Skeletal muscle cell (primary cell): ENCODE data around the gene NR1H4.

Experiments
- DNase-seq: peaks from one replicate; pipeline ENCODE4 v3.0.0-alpha.2; 2010; ENCODE audit warnings: low read depth
- H3K4me3 ChIP-seq: 2 replicates; pipeline ENCODE4 v1.5.1; 2011; ENCODE audit warnings: low read depth, mild to moderate bottlenecking, control low read depth, low read length, moderate library complexity

Gene NR1H4

DNA sequence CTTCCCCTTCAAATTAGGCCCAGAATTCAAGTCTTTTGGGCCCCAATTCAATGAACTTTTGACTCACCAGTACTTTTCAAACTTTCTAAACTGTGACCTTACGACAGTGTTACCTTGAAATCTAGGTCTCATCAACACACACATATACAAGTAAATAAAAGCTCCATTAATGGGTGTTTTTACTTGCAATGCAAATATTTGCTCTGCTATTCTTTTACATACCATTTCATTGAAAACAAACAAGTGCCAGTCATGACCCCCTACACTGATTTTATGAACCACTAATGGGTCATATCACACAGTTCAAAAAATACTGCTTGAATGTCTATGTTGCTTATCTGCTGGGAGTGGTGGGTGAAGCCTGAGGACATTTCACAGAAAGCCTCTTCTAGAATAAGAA is 9.1 kb upstream of the NR1H4 start:
- H3K4me3 ChIP-seq, result no peak overlapping the region
- DNase-seq, result no peak

DNA sequence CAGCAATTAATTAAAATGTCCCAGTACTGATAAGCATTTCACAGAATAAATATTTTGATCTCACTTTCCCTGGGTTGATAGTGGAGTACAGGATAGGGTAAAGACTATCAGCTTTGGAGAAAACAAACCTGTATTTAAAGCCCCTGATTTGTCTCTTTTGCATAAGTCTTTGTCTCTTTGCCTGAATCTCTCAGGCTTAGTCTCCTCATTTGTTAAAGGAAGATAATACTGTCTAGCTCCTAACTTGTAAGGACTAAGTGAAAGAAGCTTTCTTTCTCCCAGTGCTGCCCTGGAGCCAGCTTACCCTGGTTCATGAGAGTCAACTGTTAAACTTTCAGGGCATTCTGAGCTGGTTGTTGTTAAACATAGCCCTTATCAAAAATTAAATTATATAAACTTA is 5.5 kb upstream of the NR1H4 start:
- DNase-seq, result no peak

DNA sequence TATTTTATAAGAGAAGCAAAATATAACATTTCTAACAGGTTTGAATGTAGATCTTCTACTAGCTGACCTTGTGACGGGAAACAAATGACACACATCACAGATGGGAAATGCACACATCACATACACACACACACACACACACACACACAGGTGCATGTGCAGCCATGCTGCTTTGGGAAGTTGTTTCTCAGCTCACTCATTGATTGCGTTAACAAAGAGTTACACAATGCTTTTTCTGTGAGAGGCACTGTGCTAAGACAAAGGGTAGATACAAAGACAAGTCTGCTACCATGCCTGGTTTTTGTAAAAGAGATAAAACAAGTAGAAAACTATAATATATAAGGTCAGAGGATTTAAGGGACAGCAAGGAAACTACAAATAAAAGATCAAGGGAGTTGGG is 1.3 kb upstream of the NR1H4 start:
- DNase-seq, result no peak
- no peak overlapping the region for H3K4me3 ChIP-seq

More for the DNA sequence above, 5.5 kb upstream of the NR1H4 start:
- no peak overlapping the region for H3K4me3 ChIP-seq

DNA sequence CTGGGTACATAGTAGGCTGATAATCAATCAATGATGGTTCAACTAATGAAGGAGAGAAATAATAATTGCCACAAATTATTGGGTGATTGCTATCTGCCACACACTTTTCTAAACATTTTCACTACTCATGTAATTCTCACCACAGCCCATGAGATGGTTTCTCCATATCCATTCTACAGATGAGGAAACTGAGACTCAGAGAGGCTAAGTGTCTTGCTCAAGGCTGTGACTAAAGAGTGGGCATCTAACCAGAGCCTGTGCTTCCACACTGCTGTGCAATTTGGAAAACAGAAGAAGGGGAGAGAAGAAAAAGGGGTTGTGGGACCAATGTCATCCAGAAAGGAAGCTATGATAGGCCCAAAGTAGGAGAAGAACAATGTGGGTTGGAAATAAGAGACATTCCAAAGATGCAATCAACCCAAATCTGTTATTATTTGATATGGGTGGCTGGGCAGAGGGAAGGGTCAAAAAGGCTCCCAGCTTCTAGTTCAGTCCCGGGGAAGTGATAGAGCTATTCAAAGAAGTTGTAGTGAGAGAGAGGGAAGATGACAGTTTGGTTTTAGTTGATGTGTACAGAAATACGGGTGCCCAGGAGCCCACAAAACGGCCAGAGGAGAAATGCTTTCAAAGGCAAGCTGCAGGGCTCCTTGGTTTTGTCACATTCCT is 483 bp upstream of the NR1H4 start:
- no peak overlapping the region for H3K4me3 ChIP-seq
- DNase-seq, result no peak

DNA sequence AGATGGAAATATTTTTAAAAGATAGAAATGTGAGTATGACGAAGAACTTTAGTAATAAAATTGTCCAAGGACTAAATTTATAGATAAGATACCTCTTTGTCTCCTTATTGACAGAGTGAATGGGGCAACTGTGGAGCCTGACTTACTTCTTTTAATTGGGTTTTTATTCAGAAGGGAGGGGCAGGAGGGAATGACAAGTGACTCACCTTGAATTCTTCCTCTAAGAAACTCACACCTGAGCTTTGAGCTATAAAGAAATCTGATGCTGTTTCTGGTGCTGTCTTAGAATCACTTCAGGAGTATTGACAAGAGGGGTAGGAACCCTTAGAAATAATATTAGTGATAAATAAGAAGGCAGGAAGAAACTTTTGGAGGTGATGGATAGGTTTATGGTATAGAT is 951 bp downstream of the NR1H4 start:
- no peak for DNase-seq
- H3K4me3 ChIP-seq, result no peak overlapping the region

DNA sequence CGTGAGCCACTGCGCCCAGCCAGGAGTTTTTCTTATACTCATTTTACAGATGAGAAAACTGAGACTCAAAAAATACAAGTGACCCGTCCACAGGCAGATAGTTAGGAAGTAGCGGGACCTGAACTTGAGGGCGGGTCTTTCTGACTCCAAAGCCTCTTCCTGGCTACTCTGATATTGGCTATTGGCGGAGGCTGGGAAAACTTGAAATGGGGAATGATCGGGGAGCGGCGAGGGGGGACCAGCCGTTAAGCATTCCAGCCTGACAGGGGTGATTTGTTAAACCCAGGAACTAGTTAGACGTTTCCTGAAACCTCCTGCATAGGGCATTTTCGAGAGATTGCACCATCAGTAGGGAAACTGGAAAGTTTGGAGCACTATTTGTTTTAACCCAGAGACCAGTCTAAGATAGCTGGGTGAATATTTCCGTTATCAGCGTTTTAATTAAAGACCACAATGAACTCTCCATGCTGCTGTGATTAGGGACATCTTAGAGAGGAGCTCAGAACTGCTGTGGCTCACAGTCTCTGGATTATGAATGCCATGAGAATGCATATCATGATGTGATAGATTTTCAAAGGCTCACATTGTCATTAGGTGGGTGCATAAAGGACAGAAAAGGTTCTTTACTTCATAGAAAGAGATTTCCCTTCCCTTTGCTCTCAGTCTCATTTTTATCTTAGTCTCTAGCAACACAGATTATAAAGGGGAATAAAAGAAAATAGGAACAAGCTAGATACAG is 2.5 kb downstream of the NR1H4 start:
- H3K4me3 ChIP-seq, result no peak overlapping the region
- no peak for DNase-seq

DNA sequence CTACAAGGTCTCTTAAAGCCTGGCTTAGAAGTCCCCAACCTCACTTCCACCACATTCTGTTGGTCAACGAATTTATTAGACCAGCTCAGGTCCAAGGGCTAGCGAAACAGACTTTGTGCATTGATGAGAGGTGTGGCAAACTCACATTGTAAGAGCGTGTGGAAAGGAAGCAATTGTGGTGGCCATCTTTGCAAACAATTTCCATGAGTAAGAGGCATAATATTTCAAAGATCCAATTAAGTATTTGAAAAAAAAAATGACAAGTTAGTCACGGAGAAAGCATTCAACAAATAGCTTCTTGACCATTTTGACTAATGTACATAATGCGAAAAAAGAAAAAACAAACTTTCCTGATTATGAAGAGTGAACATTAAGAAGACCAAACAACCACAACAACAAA is 7.4 kb downstream of the NR1H4 start:
- no peak overlapping the region for H3K4me3 ChIP-seq
- no peak for DNase-seq

DNA sequence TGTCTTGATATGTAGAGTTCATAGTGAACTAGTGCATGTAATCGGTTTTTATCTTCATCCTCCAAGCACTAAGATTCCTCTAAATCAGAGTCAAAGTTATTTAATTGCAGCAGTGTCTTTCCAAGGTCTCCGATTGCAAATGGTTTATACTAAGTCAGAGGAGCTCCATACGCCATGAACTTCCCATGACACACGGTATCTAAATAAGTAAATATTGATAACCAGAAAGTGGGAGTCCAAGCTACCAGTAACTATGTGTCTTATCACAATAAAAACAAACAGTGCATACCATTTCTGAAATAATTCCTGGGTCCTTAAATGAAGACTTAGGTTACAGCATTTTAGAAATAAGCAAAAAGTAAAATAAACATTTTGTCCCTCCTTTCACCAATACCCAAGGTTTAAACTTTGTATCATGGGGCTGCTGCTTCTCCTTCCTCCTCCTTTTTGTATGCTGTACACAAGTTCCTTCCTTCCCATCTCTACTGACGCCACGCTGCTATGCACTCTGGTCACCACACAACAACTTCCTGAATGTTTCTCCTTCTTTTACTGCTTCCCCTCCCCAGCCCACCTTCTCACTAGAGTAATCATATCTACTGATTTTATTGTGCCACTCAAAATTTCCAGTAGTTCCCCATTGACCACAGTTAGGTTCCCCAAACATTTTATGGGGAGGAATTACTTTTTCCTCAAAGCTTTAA is 10.7 kb downstream of the NR1H4 start:
- no peak overlapping the region for H3K4me3 ChIP-seq
- DNase-seq, result no peak

DNA sequence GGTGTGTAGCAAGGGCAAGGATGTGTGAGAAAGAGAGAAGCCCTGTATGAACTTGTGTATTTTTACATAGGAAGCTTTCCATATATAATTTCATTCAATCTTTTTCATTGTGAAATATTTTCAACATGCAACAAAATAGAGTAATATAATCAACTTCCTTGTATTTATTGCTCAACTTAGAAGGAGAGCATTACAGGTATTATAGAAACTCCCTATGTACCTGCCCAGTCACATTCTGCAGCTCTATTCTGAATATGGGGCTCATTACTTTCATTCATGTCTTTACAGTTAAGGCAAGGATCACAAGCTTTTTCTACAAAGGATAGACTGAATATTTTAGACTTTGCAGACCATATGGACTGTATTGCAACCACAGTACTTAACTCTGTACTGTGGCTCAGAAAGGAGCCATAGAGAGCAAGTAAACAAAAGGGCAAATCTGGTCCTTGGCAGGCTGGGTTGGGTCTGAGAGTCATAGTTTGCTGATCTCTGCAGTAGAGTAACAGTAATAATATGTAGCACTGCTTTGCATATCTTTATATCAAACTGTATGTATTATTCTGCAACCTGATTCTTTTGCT is 11.3 kb downstream of the NR1H4 start:
- H3K4me3 ChIP-seq, result no peak overlapping the region
- no peak for DNase-seq

DNA sequence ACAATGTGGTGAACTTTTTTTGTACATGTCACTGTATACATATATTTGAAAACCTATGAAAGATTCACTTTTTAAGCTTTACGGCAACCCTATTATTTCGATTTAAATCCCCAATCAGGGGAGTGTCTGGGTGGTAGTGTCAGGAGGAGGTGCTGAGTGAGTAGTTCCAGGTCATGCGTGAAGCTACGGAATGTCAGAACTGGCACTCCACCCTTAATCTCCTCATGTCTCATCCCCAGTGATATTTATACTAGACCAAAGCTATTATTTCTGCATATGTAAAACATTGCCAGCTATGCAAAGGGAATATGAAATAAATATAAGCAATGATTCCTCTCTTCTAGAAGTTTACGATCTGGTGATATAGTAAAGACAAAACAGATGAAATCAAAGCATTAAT is 12.3 kb downstream of the NR1H4 start:
- no peak overlapping the region for H3K4me3 ChIP-seq
- no peak for DNase-seq

DNA sequence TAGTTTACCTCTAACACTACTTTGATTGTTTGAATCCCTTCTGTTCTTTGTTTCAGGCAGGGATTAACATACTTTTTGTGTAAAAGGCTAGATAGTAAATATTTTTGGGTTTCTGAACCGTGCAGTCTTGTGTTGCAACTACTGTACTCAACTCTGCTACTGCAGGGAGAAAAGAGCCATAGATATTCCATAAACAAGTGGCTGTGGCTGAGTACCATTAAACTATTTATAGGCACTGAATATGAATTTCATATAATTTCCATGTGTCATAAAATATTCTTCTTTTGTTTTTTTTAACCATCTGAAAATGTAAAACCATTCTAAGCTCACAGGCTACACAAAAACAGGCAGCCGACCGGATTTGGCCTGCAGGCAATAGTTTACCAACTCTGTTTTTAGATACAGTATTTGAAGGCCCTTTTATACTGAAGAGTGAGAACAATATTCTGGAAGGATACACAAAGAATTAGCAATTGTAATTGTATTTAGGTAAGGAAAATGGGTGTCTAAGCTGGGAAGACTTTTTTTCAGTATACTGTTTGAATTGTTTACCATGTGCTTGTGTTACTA is 15.7 kb downstream of the NR1H4 start:
- no peak overlapping the region for H3K4me3 ChIP-seq
- DNase-seq, result no peak

DNA sequence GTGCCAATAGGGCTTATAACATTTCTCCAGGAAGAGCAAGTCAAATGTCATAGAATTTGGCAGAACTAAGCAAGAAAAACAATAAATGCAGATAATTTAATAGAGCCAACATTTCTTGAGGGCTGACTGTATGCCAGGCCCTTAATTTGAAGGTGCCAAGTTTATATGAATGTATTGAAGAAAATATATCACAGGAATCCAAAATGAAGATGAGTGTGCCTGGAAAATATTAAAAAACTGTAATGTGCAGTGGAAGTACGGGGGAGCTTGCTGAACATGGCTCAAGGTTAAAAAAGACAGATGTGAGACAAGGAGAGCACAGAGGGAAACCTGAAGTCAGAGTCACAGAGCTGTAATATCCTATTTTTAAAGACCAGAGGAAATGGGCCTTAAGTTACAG is 16.4 kb downstream of the NR1H4 start:
- no peak overlapping the region for H3K4me3 ChIP-seq
- no peak for DNase-seq

DNA sequence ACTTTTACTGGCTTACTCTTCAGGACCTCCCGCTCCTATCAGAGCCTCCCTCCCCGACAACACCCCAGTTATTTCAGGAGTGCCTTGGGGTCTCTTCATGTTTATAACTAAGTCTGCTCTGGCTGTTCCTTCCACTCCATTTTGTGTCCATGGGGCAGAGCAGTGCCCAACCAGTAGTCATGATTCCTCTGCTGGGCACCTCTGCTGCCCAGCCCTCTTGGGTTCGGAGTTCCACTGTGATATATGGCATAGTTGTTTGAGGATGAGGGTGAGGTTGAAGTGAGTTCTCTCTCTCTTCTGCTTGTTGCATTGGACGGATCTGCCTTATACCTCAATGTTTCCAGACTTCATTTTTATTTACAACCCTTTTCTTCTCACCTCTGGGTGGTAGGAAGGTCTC is 17.4 kb downstream of the NR1H4 start:
- no peak for DNase-seq
- H3K4me3 ChIP-seq, result no peak overlapping the region

DNA sequence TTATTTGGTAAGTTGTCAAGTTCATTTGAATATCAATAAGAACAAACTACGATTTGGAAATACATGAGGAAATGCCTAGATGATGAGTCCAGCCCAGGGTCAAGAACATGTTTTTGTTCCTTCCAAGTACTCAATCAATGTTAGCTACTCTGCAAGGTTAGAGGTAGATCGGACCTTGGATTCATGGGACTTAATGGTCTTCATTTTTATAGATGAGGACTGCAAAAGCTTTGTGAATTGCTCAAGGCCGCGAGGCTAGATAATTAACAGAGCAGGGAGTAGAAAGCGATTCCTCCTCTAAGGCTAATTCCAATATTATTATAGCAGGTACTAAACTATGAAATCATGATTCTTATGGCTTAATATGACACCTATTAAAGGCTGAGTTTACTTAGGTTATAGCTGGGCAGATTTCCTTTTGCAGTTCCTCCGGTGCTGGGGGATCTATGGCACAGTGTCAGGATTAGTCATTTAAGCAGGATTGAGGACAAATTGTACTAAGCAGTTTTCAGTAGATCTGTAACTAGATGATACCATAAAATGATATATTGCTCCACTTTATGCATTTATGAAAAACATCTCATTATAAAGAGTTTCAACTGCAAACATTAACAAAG is 19.8 kb downstream of the NR1H4 start:
- DNase-seq, result no peak
- H3K4me3 ChIP-seq, result no peak overlapping the region

DNA sequence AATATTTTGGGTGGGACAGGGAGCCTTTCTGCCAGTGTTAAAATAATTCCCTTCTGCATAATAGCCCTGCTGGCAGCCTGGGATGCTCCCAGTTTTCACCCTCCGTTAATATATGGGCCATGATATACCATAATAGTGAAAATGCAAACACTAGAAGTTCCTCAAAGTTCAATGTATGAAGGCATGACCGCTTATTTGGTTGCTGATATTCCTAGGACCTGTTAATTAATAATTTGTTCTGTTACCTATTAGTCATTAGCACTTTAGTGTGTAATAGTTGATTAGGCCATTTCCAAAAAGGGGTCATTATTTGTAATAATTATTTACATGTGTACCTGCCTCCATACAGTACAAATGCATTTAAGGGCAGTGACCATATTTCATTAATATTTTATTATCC is 20.4 kb downstream of the NR1H4 start:
- H3K4me3 ChIP-seq, result no peak overlapping the region
- no peak for DNase-seq

DNA sequence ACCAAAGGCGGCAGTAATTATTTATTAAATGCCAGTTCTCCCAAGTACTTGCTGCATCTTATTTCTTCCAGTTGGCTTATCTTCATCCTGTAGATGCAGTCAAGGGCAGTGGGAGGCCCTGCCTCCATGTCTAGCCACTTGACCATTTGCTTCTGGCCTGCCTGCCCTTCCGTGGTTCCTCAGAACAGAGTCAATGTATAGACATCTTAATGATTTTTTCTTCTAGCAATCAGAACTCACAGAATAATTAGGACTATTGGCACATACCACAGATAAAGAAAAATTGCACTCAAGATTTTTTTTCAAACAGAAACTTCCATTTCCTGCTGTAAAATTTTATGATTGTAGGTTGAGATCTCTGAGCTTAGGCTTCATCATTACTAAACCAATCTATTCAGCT is 20.9 kb downstream of the NR1H4 start:
- no peak overlapping the region for H3K4me3 ChIP-seq

DNA sequence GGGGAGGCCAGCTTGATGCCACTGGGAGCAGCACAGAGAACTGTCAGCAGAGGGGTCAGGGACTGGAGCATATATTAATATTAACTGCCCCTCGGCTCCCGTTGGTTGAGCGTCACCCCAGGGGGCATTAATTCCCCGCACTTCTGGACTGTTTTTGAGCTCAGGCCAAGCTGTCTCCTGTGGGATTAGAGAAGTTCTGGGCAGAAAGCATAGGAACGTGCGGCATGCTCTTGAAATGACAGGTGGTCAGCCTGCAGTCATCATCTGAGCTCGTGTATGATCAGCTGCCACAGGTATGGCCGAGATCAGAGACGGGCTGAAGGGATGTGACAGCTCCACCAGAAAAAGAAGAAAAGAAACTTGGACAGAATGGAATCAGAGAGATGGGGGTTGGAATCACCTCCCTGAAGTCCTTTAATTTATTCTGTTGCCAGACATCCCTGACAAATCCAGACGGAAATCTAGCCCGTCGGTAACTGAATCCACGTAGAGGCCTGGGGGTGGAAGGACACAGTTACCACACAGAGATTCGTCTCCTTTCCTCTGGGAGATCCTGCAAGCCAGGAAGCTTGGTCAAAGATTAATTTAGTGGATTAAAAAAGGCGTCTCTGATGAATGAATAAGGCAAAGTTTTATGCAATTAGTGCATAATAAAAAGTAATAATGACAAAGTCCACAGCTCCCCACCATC is 23.6 kb downstream of the NR1H4 start:
- H3K4me3 ChIP-seq, result no peak overlapping the region
- DNase-seq, result no peak

More for the DNA sequence above, 20.9 kb downstream of the NR1H4 start:
- no peak for DNase-seq

DNA sequence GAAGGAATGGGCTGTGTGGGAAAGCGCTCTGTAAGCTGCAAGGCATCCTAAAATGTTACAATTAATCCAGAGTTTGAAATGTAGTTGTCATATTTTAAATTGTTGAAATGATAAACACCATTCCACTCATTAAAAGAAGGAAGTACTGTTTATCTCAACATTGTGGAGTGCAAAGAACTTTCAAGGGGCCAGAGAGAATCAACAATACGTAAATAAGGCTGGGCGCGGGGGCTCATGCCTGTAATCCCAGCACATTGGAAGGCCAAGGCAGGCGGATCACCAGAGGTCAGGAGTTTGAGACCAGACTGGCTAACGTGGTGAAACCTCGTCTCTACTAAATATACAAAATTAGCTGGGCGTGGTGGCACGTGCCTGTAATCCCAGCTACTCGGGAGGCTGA is 24.5 kb downstream of the NR1H4 start:
- no peak for DNase-seq
- no peak overlapping the region for H3K4me3 ChIP-seq

DNA sequence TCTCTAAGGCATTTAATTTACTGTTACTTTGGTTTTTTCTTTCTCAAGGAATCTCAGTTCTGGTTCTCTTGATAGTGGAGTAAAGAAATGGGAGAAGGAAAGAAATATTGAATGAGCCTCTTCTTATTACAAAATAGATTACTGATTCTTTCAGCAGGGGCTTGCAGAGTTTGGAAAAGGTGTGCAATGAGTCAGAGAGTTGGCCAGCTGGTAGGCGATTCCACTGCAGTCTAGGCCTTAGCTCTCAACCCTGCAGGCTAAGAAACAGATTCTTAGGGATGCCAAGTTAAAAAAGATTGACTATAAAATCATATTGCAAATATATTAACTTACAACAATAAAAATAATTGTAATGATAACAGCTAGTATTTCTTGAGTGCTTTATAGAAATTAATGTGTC is 25.8 kb downstream of the NR1H4 start:
- H3K4me3 ChIP-seq, result no peak overlapping the region
- DNase-seq, result no peak
